Parathyroid adenoma (tissue), 2 donors: ENCODE results near the gene LSAMP.

Experiments
- H2AFZ ChIP-seq: fragments of 300-600 bp; sonication (generic); one replicate; pipeline ENCODE4 v1.7.0; 2017; ENCODE audit warnings: antibody characterized with exemption, mild to moderate bottlenecking
- H3K27ac ChIP-seq: fragments of 300-600 bp; sonication (generic); one replicate; pipeline ENCODE4 v1.7.0; 2017
- H3K27me3 ChIP-seq: fragments of 300-600 bp; sonication (generic); one replicate; pipeline ENCODE4 v1.7.0; 2017; ENCODE audit warnings: low read length; ENCODE audit not compliant: control insufficient read depth, insufficient read depth
- H3K36me3 ChIP-seq: fragments of 300-600 bp; sonication (generic); one replicate; pipeline ENCODE4 v1.7.0; 2017; ENCODE audit warnings: low read length; ENCODE audit not compliant: control insufficient read depth, insufficient read depth
- H3K4me1 ChIP-seq: fragments of 300-600 bp; sonication (generic); one replicate; pipeline ENCODE4 v1.7.0; 2017; ENCODE audit warnings: control low read depth
- H3K4me2 ChIP-seq: fragments of 300-600 bp; sonication (generic); one replicate; pipeline ENCODE4 v1.7.0; 2017; ENCODE audit warnings: low read length
- H3K4me3 ChIP-seq: fragments of 300-600 bp; sonication (generic); one replicate; pipeline ENCODE4 v1.7.0; 2017; ENCODE audit warnings: low read depth, low read length
- H3K79me2 ChIP-seq: fragments of 300-600 bp; sonication (generic); one replicate; pipeline ENCODE4 v1.7.0; 2017; ENCODE audit warnings: control low read depth
- H3K9ac ChIP-seq: fragments of 300-600 bp; sonication (generic); one replicate; pipeline ENCODE4 v1.7.0; 2017; ENCODE audit warnings: mild to moderate bottlenecking
- H3K9me3 ChIP-seq: fragments of 300-600 bp; sonication (generic); one replicate; pipeline ENCODE4 v1.7.0; 2017; ENCODE audit warnings: low read length; ENCODE audit not compliant: control insufficient read depth
- CTCF ChIP-seq: fragments of 300-600 bp; sonication (generic); IDR thresholded peaks from one replicate; pipeline ENCODE4 v1.7.0; 2017; ENCODE audit warnings: antibody characterized with exemption, mild to moderate bottlenecking
- donor health status: primary hyperparathyroidism.

The LSAMP gene

GRCh38 chr3:116426036-116426435 is 19.3 kb downstream of the LSAMP start:
- Histone ChIP-seq H2AFZ (no peak overlapping the region), H3K36me3 (no peaks in the 10 kb centered on the region), H3K27me3 (no peaks in the 10 kb centered on the region), H3K4me2 (no peak overlapping the region), H3K9me3 (no peaks in the 10 kb centered on the region), H3K4me3 (no peak overlapping the region), H3K79me2 (no peaks in the 10 kb centered on the region), H3K9ac (no peak overlapping the region), H3K4me1 (no peaks in the 10 kb centered on the region), H3K27ac (no peak overlapping the region)
- no peak for TF ChIP-seq CTCF

- H3K4me2 ChIP-seq, result no peak overlapping the region
- no peak overlapping the region for H3K27ac ChIP-seq
- no peak overlapping the region for H3K9ac ChIP-seq
- no peaks in the 10 kb centered on the region for H3K4me1 ChIP-seq
- no peaks in the 10 kb centered on the region for H3K27me3 ChIP-seq
- TF ChIP-seq CTCF, result no peak
- no peaks in the 10 kb centered on the region for H3K9me3 ChIP-seq
- H3K4me3 ChIP-seq, result no peak overlapping the region
- H3K36me3 ChIP-seq, result no peaks in the 10 kb centered on the region
- H3K79me2 ChIP-seq, result no peaks in the 10 kb centered on the region
- H2AFZ ChIP-seq, result no peak overlapping the region
These were observed 20.2 kb downstream of the LSAMP start for GRCh38 chr3:116425126-116425525.

GRCh38 chr3:116423945-116424344 is 21.3 kb downstream of the LSAMP start:
- H3K4me3 ChIP-seq, result no peak overlapping the region
- H3K27ac ChIP-seq, result no peak overlapping the region
- H3K4me2 ChIP-seq, result no peak overlapping the region
- H2AFZ ChIP-seq, result no peak overlapping the region
- no peak for TF ChIP-seq CTCF
- no peaks in the 10 kb centered on the region for H3K4me1 ChIP-seq
- no peaks in the 10 kb centered on the region for H3K27me3 ChIP-seq
- H3K9ac ChIP-seq, result no peak overlapping the region
- no peaks in the 10 kb centered on the region for H3K79me2 ChIP-seq
- no peaks in the 10 kb centered on the region for H3K36me3 ChIP-seq
- H3K9me3 ChIP-seq, result no peaks in the 10 kb centered on the region

- H3K79me2 ChIP-seq, result no peaks in the 10 kb centered on the region
- no peaks in the 10 kb centered on the region for H3K27me3 ChIP-seq
- H3K36me3 ChIP-seq, result no peaks in the 10 kb centered on the region
- no peak for TF ChIP-seq CTCF
- H3K9me3 ChIP-seq, result no peaks in the 10 kb centered on the region
- no peak overlapping the region for H3K27ac ChIP-seq
- H3K9ac ChIP-seq, result no peak overlapping the region
- H3K4me2 ChIP-seq, result no peak overlapping the region
- no peak overlapping the region for H2AFZ ChIP-seq
- no peaks in the 10 kb centered on the region for H3K4me1 ChIP-seq
- H3K4me3 ChIP-seq, result no peak overlapping the region
These were observed 21.9 kb downstream of the LSAMP start for GRCh38 chr3:116423374-116423773.

- H3K4me3 ChIP-seq, result no peak overlapping the region
- H3K36me3 ChIP-seq, result no peaks in the 10 kb centered on the region
- H3K79me2 ChIP-seq, result no peaks in the 10 kb centered on the region
- no peak for TF ChIP-seq CTCF
- H2AFZ ChIP-seq, result no peak overlapping the region
- H3K27me3 ChIP-seq, result no peaks in the 10 kb centered on the region
- H3K9me3 ChIP-seq, result no peaks in the 10 kb centered on the region
- no peak overlapping the region for H3K27ac ChIP-seq
- no peak overlapping the region for H3K4me2 ChIP-seq
- no peaks in the 10 kb centered on the region for H3K4me1 ChIP-seq
- no peak overlapping the region for H3K9ac ChIP-seq
These were observed 28.1 kb downstream of the LSAMP start for GRCh38 chr3:116417151-116417550.
